Right ventricle myocardium inferior (tissue), 1 donor: ENCODE results near the gene TCEA2. TPM values are rescaled to one million over a fixed set of nuclear protein-coding genes. Genes with fewer than 3 reads are reported as not detected.

Experiments
- ATAC-seq: fragments of 200-7000 bp; cut with Tn5 transposase; one replicate; pipeline ENCODE4 v1.9.1; 2020; ENCODE audit warnings: mild to moderate bottlenecking, moderate library complexity
- DNase-seq: peaks from one replicate; pipeline ENCODE4 v3.0.0; 2021; ENCODE audit errors: missing footprints
- intact Hi-C: fragments of 100-400 bp; cut with DNase I; formaldehyde crosslinking; loops from one replicate; pipeline ENCODE4 v1.11.0; 2022
- total RNA-seq: library from RNA; stranded (reverse); fragmentation: NEBNext Ultra II Directional; extraction: Animal tissue kit (Norgen Biotek cat#: 25700); gene quantifications from one replicate; pipeline ENCODE4 v1.2.1, GENCODE V29; 2021
- donor health status: DM: no; HTN: yes; CAD: no; lungs with severe emphysema.

TCEA2 gene
- total RNA-seq, 1 donor from 2014 or later, result 39.0 TPM

GRCh38 chr20:64045346-64046011 lies 17.5 kb upstream of the TCEA2 start:
- intact Hi-C loops, result no loop called here
- DNase-seq (no peak), ATAC-seq (no peak)

- DNase-seq (no peak), ATAC-seq (no peak)
- intact Hi-C loops, result no loop called here
These were observed 16.0 kb upstream of the TCEA2 start for GRCh38 chr20:64047046-64047389.

GRCh38 chr20:64047968-64048401 lies 15.0 kb upstream of the TCEA2 start:
- ATAC-seq (no peak), DNase-seq (no peak)
- intact Hi-C loops, result no loop called here

GRCh38 chr20:64048402-64049044 lies 14.5 kb upstream of the TCEA2 start:
- ATAC-seq (no peak), DNase-seq (no peak)
- intact Hi-C loops, result no loop called here

- ATAC-seq (no peak), DNase-seq (no peak)
- intact Hi-C loops, result no loop called here
These were observed 13.7 kb upstream of the TCEA2 start, which contains the start of gene SOX18 for GRCh38 chr20:64049060-64049877. Gene SOX18 (minus strand): TSS chr20:64049639. CDS start chr20:64049516, 123 bp downstream.

GRCh38 chr20:64049878-64050260 lies 13.1 kb upstream of the TCEA2 start:
- no peak for DNase-seq
- intact Hi-C loops, result loop anchor here (10.0 kb wide), 1 partner anchor 195 kb away; no protein-coding TSS in a partner anchor
- ATAC-seq, result no peak

- no peak for DNase-seq
- no peak for ATAC-seq
- intact Hi-C loops, result loop anchor here (10.0 kb wide), 1 partner anchor 196 kb away; no protein-coding TSS in a partner anchor
These were observed 12.6 kb upstream of the TCEA2 start for GRCh38 chr20:64050261-64051032.

- DNase-seq, result no peak
- intact Hi-C loops, result loop anchor here (10.0 kb wide), 1 partner anchor 196 kb away; no protein-coding TSS in a partner anchor
- no peak for ATAC-seq
These were observed 12.0 kb upstream of the TCEA2 start for GRCh38 chr20:64051033-64051452.

GRCh38 chr20:64051561-64052325 lies 11.3 kb upstream of the TCEA2 start:
- DNase-seq (peak; percentile 87), ATAC-seq (peak; percentile 48)
- intact Hi-C loops, result loop anchor here (10.0 kb wide), 1 partner anchor 197 kb away; no protein-coding TSS in a partner anchor

GRCh38 chr20:64052326-64052722 lies 10.7 kb upstream of the TCEA2 start:
- DNase-seq (no peak), ATAC-seq (no peak)
- intact Hi-C loops, result loop anchor here (10.0 kb wide), 1 partner anchor 198 kb away; no protein-coding TSS in a partner anchor

GRCh38 chr20:64052987-64053840 lies 9.8 kb upstream of the TCEA2 start:
- no peak for DNase-seq
- no peak for ATAC-seq
- intact Hi-C loops, result loop anchor here (10.0 kb wide), 1 partner anchor 198 kb away; no protein-coding TSS in a partner anchor

GRCh38 chr20:64053841-64054661 lies 8.9 kb upstream of the TCEA2 start:
- DNase-seq (no peak), ATAC-seq (peak; percentile 19)
- intact Hi-C loops, result loop anchor here (1.0 to 10.0 kb wide), 2 partner anchors 15 to 199 kb away; no protein-coding TSS in a partner anchor

GRCh38 chr20:64055396-64055892 lies 7.6 kb upstream of the TCEA2 start:
- ATAC-seq (no peak), DNase-seq (no peak)
- intact Hi-C loops, result loop anchor here (10.0 kb wide), 1 partner anchor 201 kb away; no protein-coding TSS in a partner anchor

- ATAC-seq (no peak), DNase-seq (no peak)
- intact Hi-C loops, result loop anchor here (2.0 to 10.0 kb wide), 2 partner anchors 75 to 201 kb away; partner anchors contain the start of gene PRPF6
These were observed 6.9 kb upstream of the TCEA2 start for GRCh38 chr20:64055893-64056638.

GRCh38 chr20:64056639-64056888 lies 6.4 kb upstream of the TCEA2 start:
- DNase-seq (no peak), ATAC-seq (no peak)
- intact Hi-C loops, result loop anchor here (2.0 to 10.0 kb wide), 2 partner anchors 76 to 202 kb away; partner anchors contain the start of gene PRPF6
